HEK293T (cell line): ENCODE measurements around the gene PIGQ.

Source experiments
- L3MBTL2 ChIP-seq: fragments of 450-650 bp; conservative IDR thresholded peaks from 2 replicates; pipeline ENCODE4 v1.6.1; 2016; ENCODE audit warnings: mild to moderate bottlenecking
- PKNOX1 ChIP-seq: fragments of 450-650 bp; IDR thresholded peaks from 2 replicates; pipeline ENCODE4 v1.6.1; 2016

GRCh38 chr16:534135-534534 lies 35.6 kb upstream of the PIGQ start:
- TF ChIP-seq L3MBTL2 (no peak), PKNOX1 (no peak)
